ENCODE results near the gene ATF7.

The ATF7 gene

GRCh38 chr12:53499266-53500141 lies 126.7 kb downstream of the ATF7 start, which contains the start of gene MAP3K12:
TSS of gene MAP3K12 (minus strand) at chr12:53499458. CDS start at chr12:53487391, 12,067 bp downstream.
- TF ChIP-seq EZH2 (IDR thresholded peaks at IDR 0.05; ENCODE audit: borderline replicate concordance, low read depth, low read length, severe bottlenecking) (no peak), CTCF (IDR thresholded peaks at IDR 0.05; ENCODE audit: borderline replicate concordance, extremely low read depth, low read length, poor library complexity, severe bottlenecking) (peak; percentile 45)
- Histone ChIP-seq H2AFZ (ENCODE audit: low read depth, low read length) (peak within 1 kb of the TSS; percentile 56), H3K9me3 (ENCODE audit: insufficient read depth, low read length, severe bottlenecking) (no peaks in the 10 kb centered on the region), H3K4me2 (ENCODE audit: insufficient read depth, low read length) (peak within 1 kb of the TSS; percentile 76), H3K4me1 (ENCODE audit: insufficient read depth, low read length) (peaks cover 50% of the 10 kb centered on the region), H3K36me3 (ENCODE audit: insufficient read depth, low read length) (peaks cover 17% of the 10 kb centered on the region), H4K20me1 (ENCODE audit: insufficient read depth, low read length) (no peaks in the 10 kb centered on the region), H3K4me3 (ENCODE audit: low read depth in 1 of 2, low read length in 2 of 2) (peak within 1 kb of the TSS; percentile 24 to 68), H3K27ac (ENCODE audit: low read length) (peak within 1 kb of the TSS; percentile 76), H3K9ac (ENCODE audit: low read depth, low read length) (peak within 1 kb of the TSS; percentile 71), H3K79me2 (ENCODE audit: insufficient read depth, low read length) (peaks cover 22% of the 10 kb centered on the region), H3K27me3 (ENCODE audit: insufficient read depth, low read length, poor library complexity) (no peaks in the 10 kb centered on the region)
- DNase-seq (peak; percentile 74), ATAC-seq (ENCODE audit: insufficient read depth, low read depth) (peak; percentile 25)

- H3K9me3 ChIP-seq (ENCODE audit: insufficient read depth, low read length, severe bottlenecking): no peaks in the 10 kb centered on the region
- TF ChIP-seq CTCF (IDR thresholded peaks at IDR 0.05; ENCODE audit: borderline replicate concordance, extremely low read depth, low read length, poor library complexity, severe bottlenecking) (no peak), EZH2 (IDR thresholded peaks at IDR 0.05; ENCODE audit: borderline replicate concordance, low read depth, low read length, severe bottlenecking) (no peak)
- H3K9ac ChIP-seq (ENCODE audit: low read depth, low read length): peak overlapping the region; percentile 71
- H3K4me2 ChIP-seq (ENCODE audit: insufficient read depth, low read length): peak overlapping the region; percentile 76
- H3K27me3 ChIP-seq (ENCODE audit: insufficient read depth, low read length, poor library complexity): no peaks in the 10 kb centered on the region
- H4K20me1 ChIP-seq (ENCODE audit: insufficient read depth, low read length): no peaks in the 10 kb centered on the region
- peaks cover 58% of the 10 kb centered on the region for H3K4me1 ChIP-seq (ENCODE audit: insufficient read depth, low read length)
- 0 out of 2 replicates have a peak overlapping the region, but pooled peaks have one; percentile 56 for H2AFZ ChIP-seq (ENCODE audit: low read depth, low read length)
- peaks cover 4% of the 10 kb centered on the region; the same call in 1 of the 2 replicates for H3K36me3 ChIP-seq (ENCODE audit: insufficient read depth, low read length)
- ATAC-seq (ENCODE audit: insufficient read depth, low read depth): no peak
- peak overlapping the region in 1 of 2 experiments; percentile 68; a peak in 2 of 4 replicates for H3K4me3 ChIP-seq (ENCODE audit: low read depth in 1 of 2, low read length in 2 of 2)
- DNase-seq: no peak
- H3K79me2 ChIP-seq (ENCODE audit: insufficient read depth, low read length): peaks cover 17% of the 10 kb centered on the region
- H3K27ac ChIP-seq (ENCODE audit: low read length): no peak overlapping the region
Observed at GRCh38 chr12:53498235-53498630, 127.9 kb downstream of the ATF7 start.

GRCh38 chr12:53497461-53497860 lies 128.7 kb downstream of the ATF7 start:
- TF ChIP-seq EZH2 (IDR thresholded peaks at IDR 0.05; ENCODE audit: borderline replicate concordance, low read depth, low read length, severe bottlenecking) (no peak), CTCF (IDR thresholded peaks at IDR 0.05; ENCODE audit: borderline replicate concordance, extremely low read depth, low read length, poor library complexity, severe bottlenecking) (no peak)
- ATAC-seq (ENCODE audit: insufficient read depth, low read depth): no peak
- H3K4me2 ChIP-seq (ENCODE audit: insufficient read depth, low read length): no peak overlapping the region; the same call in 1 of the 2 replicates

More at GRCh38 chr12:53497461-53497860, 128.7 kb downstream of the ATF7 start:
- no peaks in the 10 kb centered on the region for H4K20me1 ChIP-seq (ENCODE audit: insufficient read depth, low read length)
- no peaks in the 10 kb centered on the region for H3K36me3 ChIP-seq (ENCODE audit: insufficient read depth, low read length)
- no peaks in the 10 kb centered on the region for H3K9me3 ChIP-seq (ENCODE audit: insufficient read depth, low read length, severe bottlenecking)
- H3K4me1 ChIP-seq (ENCODE audit: insufficient read depth, low read length): peaks cover 58% of the 10 kb centered on the region
- no peak for DNase-seq
- no peak overlapping the region for H3K9ac ChIP-seq (ENCODE audit: low read depth, low read length)
- H3K79me2 ChIP-seq (ENCODE audit: insufficient read depth, low read length): peaks cover 10% of the 10 kb centered on the region
- H3K27me3 ChIP-seq (ENCODE audit: insufficient read depth, low read length, poor library complexity): no peaks in the 10 kb centered on the region
- H2AFZ ChIP-seq (ENCODE audit: low read depth, low read length): no peak overlapping the region
- no peak overlapping the region for H3K4me3 ChIP-seq (ENCODE audit: low read depth in 1 of 2, low read length in 2 of 2)
- no peak overlapping the region for H3K27ac ChIP-seq (ENCODE audit: low read length)

Data from DND-41 (cell line).